Epithelial cell of esophagus (primary cell): ENCODE data around the gene COL15A1.
"Not testable (repeated sequence)": the region's sequence is repeated elsewhere in the genome, so short reads cannot be mapped to it uniquely, and the experiment has no call there.

Source experiments
- DNase-seq: peaks from one replicate; pipeline ENCODE4 v3.0.0; 2010; ENCODE audit warnings: low read depth
- H3K4me3 ChIP-seq: 2 replicates; pipeline ENCODE4 v1.5.1; 2011; ENCODE audit warnings: mild to moderate bottlenecking, low read length, control low read depth
- CTCF ChIP-seq: IDR thresholded peaks from 2 replicates; pipeline ENCODE4 v1.5.1; 2011; ENCODE audit warnings: low read depth, mild to moderate bottlenecking, low read length, control low read depth, inconsistent platforms; ENCODE audit not compliant: insufficient read depth; ENCODE audit errors: missing control alignments

The COL15A1 gene

GRCh38 chr9:98907055-98907454, 36.7 kb upstream of the COL15A1 start:
- DNase-seq, result no peak
- TF ChIP-seq CTCF, result no peak

GRCh38 chr9:98908897-98909634, 34.6 kb upstream of the COL15A1 start:
- no peak for TF ChIP-seq CTCF
- H3K4me3 ChIP-seq, result no peak overlapping the region
- DNase-seq, result no peak

More at GRCh38 chr9:98907055-98907454, 36.7 kb upstream of the COL15A1 start:
- H3K4me3 ChIP-seq, result no peak overlapping the region

GRCh38 chr9:98909935-98910334, 33.8 kb upstream of the COL15A1 start:
- TF ChIP-seq CTCF, result no peak
- no peak overlapping the region for H3K4me3 ChIP-seq
- DNase-seq, result no peak

GRCh38 chr9:98911042-98911441, 32.7 kb upstream of the COL15A1 start:
- DNase-seq, result no peak
- TF ChIP-seq CTCF, result no peak

GRCh38 chr9:98911738-98912137, 32.0 kb upstream of the COL15A1 start:
- DNase-seq, H3K4me3 ChIP-seq: not testable (repeated sequence)

More at GRCh38 chr9:98911042-98911441, 32.7 kb upstream of the COL15A1 start:
- no peak overlapping the region for H3K4me3 ChIP-seq

GRCh38 chr9:98912450-98912849, 31.3 kb upstream of the COL15A1 start:
- TF ChIP-seq CTCF, result no peak
- H3K4me3 ChIP-seq, result no peak overlapping the region
- no peak for DNase-seq

GRCh38 chr9:98913044-98913443, 30.7 kb upstream of the COL15A1 start:
- TF ChIP-seq CTCF, result no peak
- no peak for DNase-seq
- H3K4me3 ChIP-seq, result no peak overlapping the region
